Bronchial epithelial cell (primary cell): ENCODE results near the gene SNX1. TPM values are rescaled to one million over a fixed set of nuclear protein-coding genes. Genes with fewer than 3 reads are reported as not detected.

Experiments
- DNase-seq: peaks from one replicate; pipeline ENCODE4 v3.0.0-alpha.2; 2010; ENCODE audit warnings: low read depth
- FAIRE-seq: peaks from 2 replicates; lab custom pipeline; 2011; peaks lifted over from hg19 to GRCh38; lab: Jason Lieb, UNC
- H3K27me3 ChIP-seq: 2 replicates; pipeline ENCODE4 v1.5.1; 2011; ENCODE audit warnings: low read length; ENCODE audit not compliant: control insufficient read depth, insufficient read depth
- H3K36me3 ChIP-seq: 2 replicates; pipeline ENCODE4 v1.5.1; 2011; ENCODE audit warnings: low read length; ENCODE audit not compliant: control insufficient read depth, insufficient read depth
- H3K4me3 ChIP-seq: 2 replicates; pipeline ENCODE4 v1.5.1; 2011; ENCODE audit warnings: mild to moderate bottlenecking, low read depth, low read length, control low read depth
- total RNA-seq: library from RNA; depleted of rRNA; stranded (reverse); fragments of >200 nt; gene quantifications from 2 replicates; pipeline ENCODE4 v1.2.1, GENCODE V29; 2014
- TF ChIP-seq, protein P1 (sequence below): IDR thresholded peaks from 2 replicates; pipeline ENCODE4 v1.5.1; 2011; ENCODE audit warnings: mild to moderate bottlenecking, moderate library complexity, low read length, control low read depth, inconsistent platforms; ENCODE audit not compliant: insufficient read depth, severe bottlenecking

Gene SNX1
- total RNA-seq, 1 donor from 2014 or later: 28.7 TPM

GRCh38 chr15:64180235-64180824, 84.5 kb downstream of the SNX1 start:
- DNase-seq: no peak
- no peaks in the 10 kb centered on the region for H3K27me3 ChIP-seq
- TF ChIP-seq, protein P1, sequence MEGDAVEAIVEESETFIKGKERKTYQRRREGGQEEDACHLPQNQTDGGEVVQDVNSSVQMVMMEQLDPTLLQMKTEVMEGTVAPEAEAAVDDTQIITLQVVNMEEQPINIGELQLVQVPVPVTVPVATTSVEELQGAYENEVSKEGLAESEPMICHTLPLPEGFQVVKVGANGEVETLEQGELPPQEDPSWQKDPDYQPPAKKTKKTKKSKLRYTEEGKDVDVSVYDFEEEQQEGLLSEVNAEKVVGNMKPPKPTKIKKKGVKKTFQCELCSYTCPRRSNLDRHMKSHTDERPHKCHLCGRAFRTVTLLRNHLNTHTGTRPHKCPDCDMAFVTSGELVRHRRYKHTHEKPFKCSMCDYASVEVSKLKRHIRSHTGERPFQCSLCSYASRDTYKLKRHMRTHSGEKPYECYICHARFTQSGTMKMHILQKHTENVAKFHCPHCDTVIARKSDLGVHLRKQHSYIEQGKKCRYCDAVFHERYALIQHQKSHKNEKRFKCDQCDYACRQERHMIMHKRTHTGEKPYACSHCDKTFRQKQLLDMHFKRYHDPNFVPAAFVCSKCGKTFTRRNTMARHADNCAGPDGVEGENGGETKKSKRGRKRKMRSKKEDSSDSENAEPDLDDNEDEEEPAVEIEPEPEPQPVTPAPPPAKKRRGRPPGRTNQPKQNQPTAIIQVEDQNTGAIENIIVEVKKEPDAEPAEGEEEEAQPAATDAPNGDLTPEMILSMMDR: no peak
- FAIRE-seq: no peak
- no peak overlapping the region for H3K4me3 ChIP-seq
- peaks cover 13% of the 10 kb centered on the region for H3K36me3 ChIP-seq

GRCh38 chr15:64182859-64183370, 87.1 kb downstream of the SNX1 start:
- FAIRE-seq: no peak
- no peak overlapping the region for H3K4me3 ChIP-seq
- no peaks in the 10 kb centered on the region for H3K27me3 ChIP-seq
- peaks cover 11% of the 10 kb centered on the region for H3K36me3 ChIP-seq
- TF ChIP-seq, protein P1: no peak
- DNase-seq: no peak

- FAIRE-seq (no peak), DNase-seq (no peak)
- peaks cover 5% of the 10 kb centered on the region for H3K36me3 ChIP-seq
- H3K4me3 ChIP-seq: no peak overlapping the region
- TF ChIP-seq, protein P1: no peak
- no peaks in the 10 kb centered on the region for H3K27me3 ChIP-seq
These were observed 89.5 kb downstream of the SNX1 start for GRCh38 chr15:64185146-64185911.

DNA sequence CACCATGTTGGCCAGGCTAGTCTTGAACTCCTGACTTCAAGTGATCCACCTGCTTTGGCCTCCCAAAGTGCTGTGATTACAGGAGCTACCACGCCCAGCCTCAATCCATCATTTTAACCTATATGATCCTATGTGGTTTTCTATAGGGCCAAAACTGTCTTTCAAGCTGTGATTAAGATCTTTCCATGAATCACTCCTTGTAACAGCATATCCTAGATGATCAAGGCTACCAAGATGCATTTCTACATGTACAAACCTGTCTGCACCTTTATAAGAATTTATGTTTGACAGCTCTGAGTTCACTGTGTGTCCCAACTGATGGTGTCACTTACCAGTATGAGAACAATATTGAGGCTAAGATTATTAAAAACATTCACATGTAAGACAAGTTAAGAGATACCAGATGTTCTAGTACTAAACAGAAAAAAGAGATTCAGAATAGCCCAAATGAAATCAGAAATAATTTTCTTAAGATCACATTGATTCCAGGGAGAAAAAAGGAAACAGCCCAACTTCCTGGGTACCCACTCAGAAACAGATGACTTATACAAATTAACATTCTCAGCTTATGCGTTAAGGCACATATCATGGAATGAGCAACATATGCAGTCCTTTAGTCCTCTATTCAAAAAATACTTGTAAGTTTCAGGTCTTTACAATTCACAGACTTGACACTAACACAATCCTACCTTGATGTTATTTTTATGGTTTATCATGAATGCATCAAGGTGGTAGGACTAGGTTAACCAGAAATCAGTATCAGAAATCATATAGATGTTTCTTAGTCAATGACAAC, 91.8 kb downstream of the SNX1 start:
- no peaks in the 10 kb centered on the region for H3K27me3 ChIP-seq
- FAIRE-seq (no peak), DNase-seq (peak; percentile 98)
- no peak overlapping the region for H3K4me3 ChIP-seq
- TF ChIP-seq, protein P1: no peak
- H3K36me3 ChIP-seq: peaks cover 1% of the 10 kb centered on the region

Other genes starting within 250 kb of the SNX1 start
- gene DAPK2, start 49.5 kb upstream of the SNX1 start, total RNA-seq: 0.53 and 3.3 TPM in 2 replicates
- 53.0 and 62.1 TPM in 2 replicates for gene CIAO2A, start 2.1 kb upstream of the SNX1 start, total RNA-seq
- gene SNX22, start 55.7 kb downstream of the SNX1 start, total RNA-seq: under 0.01 and 0.13 TPM in 2 replicates
- 667 and 1,074 TPM in 2 replicates for gene PPIB, start 67.0 kb downstream of the SNX1 start, total RNA-seq